ENCODE measurements around the gene RBM47.
"Not testable (repeated sequence)": the region's sequence is repeated elsewhere in the genome, so short reads cannot be mapped to it uniquely, and the experiment has no call there.

The RBM47 gene

DNA sequence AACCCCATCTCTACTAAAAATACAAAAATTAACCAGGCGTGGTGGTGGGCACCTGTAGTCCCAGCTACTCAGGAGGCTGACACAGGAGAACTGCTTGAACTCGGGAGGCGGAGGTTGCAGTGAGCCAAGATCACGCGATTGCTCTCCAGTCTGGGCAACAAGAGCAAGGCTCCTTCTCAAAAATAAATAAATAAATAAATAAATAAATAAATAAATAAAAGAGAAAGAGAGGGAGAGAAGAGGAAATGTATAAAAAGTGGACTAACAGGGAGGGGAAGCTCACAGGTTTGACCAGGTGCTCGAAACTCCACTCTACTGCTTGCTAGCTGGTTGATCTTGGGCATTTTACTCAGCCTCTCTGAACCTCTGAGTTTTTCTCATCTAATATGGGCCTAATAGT, 84.2 kb downstream of the RBM47 start:
- DNase-seq; intact Hi-C loops (cut with DNase I): not testable (repeated sequence)

DNA sequence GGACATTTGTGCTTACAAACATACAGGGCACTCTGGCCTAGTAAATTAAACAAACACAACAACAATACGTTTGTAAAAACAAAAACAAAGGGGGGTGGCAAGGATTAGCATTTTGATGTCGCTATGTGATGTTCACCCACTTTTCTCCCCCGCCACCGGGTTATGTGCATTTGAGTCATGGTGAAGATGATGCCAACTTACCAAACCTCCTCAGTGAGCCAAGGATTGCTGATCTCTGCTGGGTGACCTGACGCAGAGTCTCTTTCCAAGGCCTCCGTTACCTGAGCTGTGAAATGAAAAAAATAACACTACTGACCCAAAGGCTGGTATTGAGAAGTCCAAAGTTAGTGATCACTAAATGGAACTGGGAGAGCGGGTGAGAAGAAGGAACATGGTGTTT, 85.4 kb downstream of the RBM47 start:
- DNase-seq, result no peak
- intact Hi-C loops (cut with DNase I), result no loop called here

DNA sequence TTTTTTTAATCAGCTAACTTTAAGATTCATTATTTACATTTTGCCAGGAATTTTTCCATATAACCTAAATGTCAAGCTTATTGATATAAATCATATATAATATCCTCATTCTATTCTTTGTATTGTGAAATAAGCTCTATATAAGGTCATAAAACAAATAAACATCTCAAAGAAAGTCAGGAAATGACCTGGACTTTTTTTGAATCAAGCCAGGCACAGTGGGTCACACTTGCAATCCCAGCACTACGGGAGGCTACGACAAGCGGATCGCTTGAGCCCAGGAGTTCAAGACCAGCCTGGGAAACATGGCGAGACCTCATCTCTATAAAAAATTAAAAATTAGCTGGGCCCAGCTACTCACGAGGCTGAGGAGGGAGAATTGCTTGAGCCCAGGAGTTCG, 88.9 kb downstream of the RBM47 start:
- intact Hi-C loops (cut with DNase I), result no loop called here

DNA sequence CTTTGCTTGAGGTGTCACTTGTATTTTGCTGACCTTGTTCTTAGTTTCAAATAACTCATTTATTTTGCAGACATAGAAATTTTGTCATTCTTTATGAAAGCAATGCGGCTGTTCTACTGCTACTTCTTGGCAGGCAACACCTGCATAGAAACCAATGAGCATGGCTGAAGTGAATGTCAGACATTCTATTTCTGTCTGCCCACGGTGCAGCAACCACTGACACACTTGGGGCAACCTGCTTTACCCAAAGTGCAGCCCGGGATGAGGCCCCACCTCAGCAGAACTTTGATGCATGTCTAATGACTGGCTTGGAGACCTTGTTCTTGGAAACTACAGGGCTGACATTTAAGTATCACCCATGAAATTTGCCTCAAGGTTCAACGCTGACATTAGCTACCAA, 93.6 kb downstream of the RBM47 start:
- intact Hi-C loops (cut with DNase I), result no loop called here
- no peak for DNase-seq

More for the DNA sequence above, 88.9 kb downstream of the RBM47 start:
- no peak for DNase-seq

DNA sequence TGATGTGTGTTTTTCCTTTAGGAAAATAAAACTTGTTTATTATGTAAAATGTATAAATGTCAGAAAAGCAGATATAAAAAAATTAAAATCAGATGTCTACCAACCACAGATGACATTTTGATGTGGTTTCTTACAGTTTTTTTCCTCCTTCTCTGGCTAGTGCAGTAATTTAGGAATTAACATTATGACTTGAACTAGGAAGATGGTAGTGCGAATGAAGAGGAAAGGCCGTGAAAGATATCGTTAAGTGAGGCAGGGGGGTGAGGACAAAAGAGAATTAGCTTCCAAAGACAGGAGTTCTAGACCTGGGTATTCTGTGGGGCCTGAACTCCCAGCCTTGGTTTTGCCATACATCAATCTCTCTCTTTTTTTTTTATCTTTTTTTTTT, 98.0 kb downstream of the RBM47 start:
- no peak for DNase-seq
- intact Hi-C loops (cut with DNase I), result no loop called here

DNA sequence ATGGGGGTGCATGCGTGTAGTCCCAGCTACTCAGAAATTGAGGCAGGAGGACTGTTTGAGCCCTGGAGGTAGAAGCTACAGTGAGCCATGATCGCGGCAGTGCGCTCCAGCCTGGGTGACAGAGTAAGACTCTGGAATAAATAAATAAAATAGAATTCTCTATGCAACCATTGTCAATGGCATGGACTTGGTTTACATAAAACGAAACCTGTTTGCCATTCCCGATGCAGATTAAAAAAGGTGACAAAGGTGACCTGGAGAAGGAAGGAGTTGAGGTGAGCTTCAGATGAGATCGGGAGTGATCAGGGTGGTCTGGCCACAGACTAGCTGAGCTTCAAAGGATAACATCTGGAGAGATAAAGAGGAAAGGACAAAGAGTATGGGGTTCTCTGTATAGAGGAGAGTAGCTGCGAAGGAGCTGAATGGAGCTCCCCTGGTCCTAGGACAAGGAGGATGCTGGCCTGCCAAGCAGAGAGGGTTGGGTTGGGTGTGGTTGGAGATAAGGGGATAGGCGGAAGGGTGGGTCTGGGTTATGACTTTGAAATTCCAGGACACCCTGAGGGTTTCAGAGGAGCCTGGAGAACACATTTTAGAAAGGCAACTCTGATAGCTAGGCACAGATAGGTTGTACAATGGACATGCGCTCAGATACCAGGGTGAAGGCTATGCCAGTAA, 98.6 kb downstream of the RBM47 start:
- no peak for DNase-seq
- intact Hi-C loops (cut with DNase I), result no loop called here

DNA sequence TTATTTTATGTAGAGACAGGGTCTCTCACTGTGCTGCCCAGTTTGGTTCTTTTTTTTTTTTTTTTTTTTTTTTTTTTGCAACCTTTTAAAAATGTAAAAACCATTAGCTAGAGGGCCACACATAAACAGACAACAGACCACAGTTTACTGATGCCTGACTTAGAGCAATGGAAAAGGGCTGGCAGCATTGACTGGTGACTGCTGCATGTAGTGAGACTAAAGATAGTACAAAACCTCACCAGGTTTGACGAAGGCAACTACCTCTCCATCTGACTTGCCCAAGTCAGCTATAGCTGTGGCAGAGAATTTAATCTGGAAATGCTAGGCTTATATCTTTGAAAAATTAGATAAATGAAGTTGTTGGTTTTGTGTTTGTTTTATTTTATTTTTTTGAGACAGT, 102.9 kb downstream of the RBM47 start:
- intact Hi-C loops (cut with DNase I), result no loop called here
- DNase-seq, result no peak

DNA sequence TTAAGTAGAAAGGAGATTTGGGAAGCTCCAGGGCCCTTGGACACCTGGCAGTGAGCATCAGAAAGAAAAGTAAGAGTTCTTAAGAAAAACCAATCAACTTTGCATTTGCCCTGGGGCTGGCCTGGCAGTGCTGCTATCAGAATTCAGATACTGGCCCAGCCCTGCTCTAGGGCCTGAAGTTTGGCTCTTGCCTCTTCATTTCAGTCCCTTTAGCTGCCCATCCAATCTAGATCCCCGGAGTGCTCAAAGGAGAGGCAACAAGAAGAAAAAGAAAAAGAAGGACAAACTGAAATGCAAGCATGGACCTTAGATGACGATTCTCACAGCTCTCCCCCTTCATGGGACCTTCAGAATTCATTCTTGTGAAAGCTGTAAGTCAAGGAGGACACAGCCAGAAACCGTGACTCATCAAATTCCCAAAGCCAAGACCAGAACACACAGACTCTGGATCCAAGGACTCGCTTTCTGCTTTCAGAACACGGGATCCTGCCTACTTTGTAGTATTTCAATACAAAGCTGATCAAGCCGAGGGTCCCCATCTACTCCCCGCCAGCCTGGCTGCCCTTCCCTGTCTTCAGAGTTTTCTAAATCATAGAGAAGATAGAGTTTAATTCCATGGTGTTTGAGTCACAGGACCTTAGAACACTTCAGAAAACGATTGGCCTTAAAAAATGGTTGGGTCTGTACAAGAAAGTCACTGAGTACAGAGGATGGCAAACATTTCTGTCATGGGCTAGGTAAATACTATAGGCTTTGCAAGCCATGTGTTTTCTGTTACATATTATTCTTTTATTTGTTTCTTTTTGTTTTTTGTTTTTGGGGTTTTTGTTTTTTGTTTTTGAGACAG, 103.7 kb downstream of the RBM47 start:
- intact Hi-C loops (cut with DNase I), result no loop called here
- no peak for DNase-seq

DNA sequence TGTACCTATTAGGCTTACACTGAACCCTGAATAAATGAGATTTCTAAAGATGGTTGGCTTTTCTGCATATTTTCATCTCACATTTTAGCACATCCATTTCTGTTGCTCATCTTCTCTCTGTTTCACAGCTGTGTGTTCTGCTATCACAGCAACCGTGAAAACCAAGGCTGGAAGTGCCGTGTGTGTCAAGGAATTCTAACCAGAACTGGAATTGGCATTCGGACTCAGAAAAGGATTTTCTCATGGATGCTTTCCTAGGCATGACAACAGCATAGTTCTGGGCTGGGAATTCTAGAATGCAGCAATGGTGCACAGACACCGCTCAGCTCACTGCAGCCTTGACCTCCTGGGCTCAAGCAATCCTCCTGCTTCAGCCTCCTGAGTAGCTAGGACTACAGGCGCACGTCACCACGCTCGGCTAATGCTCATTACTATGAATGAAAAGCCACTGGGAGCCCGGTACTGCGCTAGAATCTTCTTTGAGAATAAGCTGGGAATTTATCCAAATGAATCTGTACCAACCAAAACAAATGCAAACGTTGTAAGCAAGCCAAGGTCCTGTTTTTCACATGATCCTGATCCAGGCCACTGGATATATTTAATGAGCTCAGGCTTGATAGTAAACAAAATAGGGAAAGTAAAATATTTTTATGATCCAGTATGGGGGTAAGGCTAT, 105.2 kb downstream of the RBM47 start:
- DNase-seq, result peak in 1 of 10 donors; percentile 10
- intact Hi-C loops (cut with DNase I), result no loop called here

DNA sequence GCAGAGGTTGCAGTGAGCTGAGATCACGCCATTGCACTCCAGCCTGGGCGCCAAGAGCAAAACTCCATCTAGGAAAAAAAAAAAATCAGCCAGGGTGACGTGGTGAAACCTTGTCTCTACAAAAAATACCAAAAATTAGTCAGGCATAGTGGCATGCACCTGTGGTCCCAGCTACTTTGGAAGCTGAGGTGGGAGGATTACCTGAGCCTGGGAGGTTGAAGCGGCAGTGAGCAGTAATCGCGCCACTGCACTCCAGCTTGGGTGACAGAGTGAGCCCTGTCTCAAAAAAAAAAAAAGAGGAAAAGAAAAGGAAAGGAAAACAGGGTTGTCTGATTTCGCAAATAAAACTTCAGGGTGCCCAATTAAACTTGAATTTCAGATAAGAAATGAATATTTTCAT, 106.1 kb downstream of the RBM47 start:
- DNase-seq, result no peak
- intact Hi-C loops (cut with DNase I), result no loop called here

DNA sequence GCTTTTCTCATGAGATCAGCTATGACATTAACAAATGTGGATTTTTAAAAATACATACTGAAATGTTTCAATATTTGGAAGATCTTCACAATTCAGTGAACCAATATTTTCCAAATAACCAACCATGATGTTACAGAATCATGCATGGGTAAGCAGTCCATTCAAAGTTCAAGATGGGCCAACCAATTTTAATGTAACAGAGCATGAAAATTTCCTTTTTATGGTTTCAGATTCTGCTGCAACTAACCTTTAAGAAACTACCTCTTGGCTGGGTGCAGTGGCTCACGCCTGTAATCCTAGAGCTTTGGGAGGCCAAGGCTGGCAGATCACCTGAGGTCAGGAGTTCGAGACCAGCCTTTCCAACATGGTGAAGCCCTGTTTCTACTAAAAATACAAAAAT, 107.7 kb downstream of the RBM47 start:
- intact Hi-C loops (cut with DNase I), result no loop called here
- no peak for DNase-seq

DNA sequence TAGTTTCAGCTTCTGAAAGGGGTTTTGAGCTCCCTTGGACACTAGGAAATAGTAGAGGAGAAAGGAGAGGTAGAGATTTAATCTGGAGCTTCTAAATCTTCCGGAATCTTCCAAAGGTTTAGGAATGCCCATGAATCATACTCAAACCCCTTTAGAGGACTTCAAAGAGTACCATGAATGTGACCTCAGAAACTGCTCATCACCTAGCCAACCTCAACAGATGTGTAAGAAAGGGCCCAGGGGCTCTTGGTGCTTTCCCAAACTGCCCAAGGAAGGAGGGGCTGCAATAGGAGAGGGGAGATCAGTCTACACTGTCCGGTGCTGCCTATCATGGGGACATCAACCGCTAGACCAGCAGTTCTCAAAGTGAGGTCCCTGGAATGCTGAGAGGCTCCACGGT, 109.1 kb downstream of the RBM47 start:
- DNase-seq, result no peak
- intact Hi-C loops (cut with DNase I), result no loop called here

DNA sequence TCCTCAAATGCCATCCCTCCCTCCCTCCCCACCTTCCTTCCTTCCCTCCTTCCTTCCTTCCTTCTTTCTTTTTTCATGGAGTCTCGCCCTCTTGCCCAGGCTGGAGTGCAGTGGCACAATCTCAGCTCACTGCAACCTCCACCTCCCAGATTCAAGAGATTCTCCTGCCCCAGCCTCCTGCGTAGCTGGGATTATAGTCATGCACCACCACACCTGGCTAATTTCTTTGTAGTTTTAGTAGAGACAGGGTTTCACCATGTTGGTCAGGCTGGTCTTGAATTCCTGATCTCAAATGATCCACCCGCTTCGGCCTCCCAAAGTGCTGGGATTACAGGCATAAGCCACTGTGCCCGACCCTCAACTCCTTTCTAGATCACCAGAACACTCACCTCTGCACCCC, 112.6 kb downstream of the RBM47 start:
- intact Hi-C loops (cut with DNase I); DNase-seq: not testable (repeated sequence)

DNA sequence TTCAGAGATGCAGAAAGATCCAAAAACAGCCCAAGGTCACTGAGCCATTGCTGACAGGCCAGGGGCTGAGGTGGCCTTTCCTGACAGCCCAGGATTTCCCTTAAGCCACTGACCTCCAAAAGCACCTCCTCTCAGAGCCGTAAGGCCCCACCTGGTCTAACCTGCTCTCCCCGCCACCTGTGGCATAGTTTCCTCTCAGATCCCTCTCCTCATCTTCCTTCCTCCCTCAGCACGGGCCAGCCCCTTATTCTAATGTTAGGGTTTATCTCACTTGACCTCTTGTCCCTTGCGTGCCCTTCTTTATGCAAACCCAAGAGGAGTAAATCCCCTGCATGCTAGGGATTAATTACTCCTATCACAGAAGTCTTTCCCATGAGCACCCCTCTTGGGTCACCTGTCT, 113.0 kb downstream of the RBM47 start:
- intact Hi-C loops (cut with DNase I), result no loop called here
- DNase-seq, result no peak

DNA sequence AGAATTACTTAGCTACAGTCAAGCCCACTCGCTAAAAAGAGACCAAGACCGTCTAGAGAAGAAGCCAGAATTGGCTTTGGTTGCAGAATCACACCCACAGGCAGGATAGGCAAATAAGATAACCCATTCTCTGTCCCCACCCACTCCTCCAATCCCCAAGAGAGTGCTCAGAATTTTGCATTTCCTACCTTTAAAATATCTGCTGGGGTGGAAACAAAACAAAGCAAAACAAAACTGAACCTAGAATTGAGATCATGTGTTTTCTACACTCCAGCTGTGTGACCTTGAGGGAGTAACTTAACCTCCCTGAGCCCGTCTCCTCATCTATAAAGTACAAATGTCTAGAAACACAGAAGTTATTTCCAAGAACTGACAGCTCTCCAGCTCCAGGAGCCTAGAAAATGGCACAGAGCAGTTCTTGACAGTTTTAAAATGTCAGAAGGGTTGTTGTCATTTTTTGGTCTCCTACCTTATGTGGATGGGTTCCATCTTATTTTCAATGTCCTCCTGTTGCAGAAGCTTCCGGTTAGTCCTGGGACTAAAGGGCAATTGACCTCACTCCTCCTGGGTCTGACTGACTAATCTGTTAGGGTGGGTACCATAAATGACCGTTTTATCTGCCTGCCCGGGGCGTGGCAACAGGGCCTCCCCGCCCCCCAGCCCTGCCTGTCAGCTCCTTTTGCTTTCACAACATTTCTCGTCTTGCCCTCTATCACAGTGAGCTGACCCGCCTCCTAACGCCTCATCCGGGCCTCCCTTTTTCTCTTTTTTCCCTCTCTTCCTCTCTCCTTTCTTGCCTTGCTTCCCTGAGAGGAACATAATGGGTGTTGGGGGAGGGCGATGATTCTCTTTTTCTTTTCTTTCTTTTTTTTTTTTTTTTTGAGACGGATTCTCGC, 114.0 kb downstream of the RBM47 start:
- no peak for DNase-seq
- intact Hi-C loops (cut with DNase I), result no loop called here

DNA sequence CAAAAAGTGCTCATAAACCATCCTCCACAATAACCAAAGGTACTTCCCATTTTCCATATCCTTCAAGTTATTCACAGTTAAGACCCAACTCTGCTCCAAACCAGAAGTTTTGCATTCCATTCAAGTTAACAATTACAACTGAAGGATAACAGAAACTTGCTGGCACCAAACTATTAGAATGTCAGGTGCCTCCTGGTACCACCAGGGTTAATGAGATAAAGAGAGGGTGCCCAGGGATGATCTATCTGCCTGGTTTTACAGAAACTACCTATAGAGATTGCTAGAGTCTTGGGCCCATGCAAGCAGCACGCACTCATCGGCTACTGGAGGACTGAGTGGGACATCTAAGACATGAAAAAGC, 114.6 kb downstream of the RBM47 start:
- no peak for DNase-seq
- intact Hi-C loops (cut with DNase I), result no loop called here

DNA sequence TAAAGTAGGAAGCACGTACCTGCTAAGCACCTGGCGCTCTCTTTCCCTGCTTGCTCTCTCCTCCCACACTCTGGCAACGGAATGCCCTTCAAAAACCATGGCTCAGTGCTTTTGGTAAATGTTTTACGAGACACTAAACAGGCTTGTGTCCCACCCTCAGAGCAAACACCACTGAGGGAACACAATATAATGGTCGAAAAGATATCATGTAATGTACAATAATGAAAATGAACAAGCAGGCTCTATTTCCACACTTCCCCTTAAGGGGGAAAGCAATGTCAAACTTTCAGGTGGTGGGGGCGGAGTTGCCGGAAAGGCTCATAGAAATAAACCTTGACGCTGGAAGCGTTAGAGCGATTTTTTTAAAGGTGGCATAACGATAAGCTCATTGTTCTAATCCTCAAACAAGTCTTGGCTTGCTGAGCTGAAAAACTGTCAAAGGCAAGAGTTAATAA, 115.1 kb downstream of the RBM47 start:
- no peak for DNase-seq
- intact Hi-C loops (cut with DNase I), result no loop called here

DNA sequence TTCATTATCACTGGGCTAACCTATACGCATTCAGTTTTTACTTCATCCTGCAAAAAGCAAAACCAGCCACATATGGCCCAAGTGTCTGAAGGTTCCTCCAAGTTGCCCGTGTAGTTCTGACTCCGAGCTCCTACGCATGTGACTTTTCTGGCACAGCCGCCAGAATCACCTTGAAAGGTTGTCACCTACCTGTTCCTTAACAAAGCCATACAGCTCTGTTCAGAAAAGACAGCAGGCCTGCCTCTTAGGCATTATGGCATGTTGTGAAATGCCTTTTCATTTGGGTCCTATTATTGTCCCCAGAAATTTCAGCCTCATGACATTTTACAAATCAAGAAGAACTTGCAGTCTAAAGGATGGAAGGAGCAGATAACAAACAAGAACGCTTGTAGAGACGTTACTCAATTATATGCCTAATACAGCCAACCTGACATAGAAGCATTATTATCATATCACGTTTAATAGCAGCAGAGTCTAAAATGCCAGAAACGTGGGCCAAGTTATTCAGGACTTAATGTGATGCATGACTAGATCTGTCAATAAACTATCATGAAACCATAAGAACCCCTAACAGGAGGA, 118.5 kb downstream of the RBM47 start:
- no peak for DNase-seq
- intact Hi-C loops (cut with DNase I), result no loop called here

DNA sequence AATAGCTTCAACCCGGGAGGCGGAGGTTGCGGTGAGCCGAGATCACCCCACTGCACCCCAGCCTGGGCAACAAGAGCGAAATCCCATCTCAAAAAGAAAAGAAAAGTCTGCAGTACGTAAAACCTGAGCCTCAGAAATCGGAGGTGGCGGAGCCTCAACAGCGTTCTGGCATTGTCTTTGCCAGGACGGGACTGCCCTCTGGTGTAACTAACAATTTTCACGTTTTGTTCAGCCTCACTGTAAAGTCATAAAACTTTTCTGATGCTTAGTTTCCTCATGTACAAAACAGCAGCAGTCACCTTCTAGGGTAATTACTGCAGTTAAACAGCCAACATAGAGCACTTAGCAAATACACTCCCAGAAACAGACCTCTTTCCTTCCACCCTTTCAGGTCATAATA, 121.7 kb downstream of the RBM47 start:
- intact Hi-C loops (cut with DNase I), result no loop called here
- DNase-seq, result no peak

DNA sequence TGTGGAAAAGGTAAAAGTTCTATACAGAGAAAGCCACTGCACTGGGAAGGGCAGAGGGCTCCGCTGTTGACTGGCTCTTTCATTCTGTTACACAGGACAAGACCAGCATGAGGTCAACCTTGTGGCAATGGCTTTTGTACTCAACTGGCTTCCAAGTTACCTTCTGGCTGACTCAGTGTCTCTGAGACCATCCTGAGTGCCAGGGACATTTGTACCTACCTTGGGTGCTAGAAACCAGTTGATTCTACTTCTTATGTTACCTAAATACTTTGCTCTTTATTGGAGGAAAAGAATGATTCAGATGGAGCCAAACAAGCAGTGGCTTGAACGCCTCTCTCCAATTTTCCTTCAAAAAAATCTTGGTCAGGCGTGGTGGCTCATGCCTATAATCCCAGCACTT, 123.2 kb downstream of the RBM47 start:
- DNase-seq, result no peak
- intact Hi-C loops (cut with DNase I), result no loop called here

All from posterior cingulate gyrus (tissue), 11 donors.